Liver (tissue), 3 donors: ENCODE measurements around the gene TXNRD2.

Experiments used
- ATF3 ChIP-seq: IDR thresholded peaks from 2 replicates; pipeline ENCODE4 v1.6.1; 2016; ENCODE audit warnings: antibody characterized with exemption
- CTCF ChIP-seq: fragments of 150-350 bp; IDR thresholded peaks from 2 replicates; pipeline ENCODE4 v1.5.1; 2017; ENCODE audit warnings: improper control_type of control experiment, low read depth, low read length; ENCODE audit not compliant: missing input control
- GABPA ChIP-seq, 2 donors: IDR thresholded peaks in 1 of 2; conservative IDR thresholded peaks in 1 of 2; 2 replicates each; pipeline ENCODE4 v1.6.1; 2016; ENCODE audit warnings: antibody characterized with exemption in 2 of 2, mild to moderate bottlenecking in 1 of 2, moderate library complexity in 1 of 2
- HNF4G ChIP-seq: IDR thresholded peaks from 2 replicates; pipeline ENCODE4 v1.6.1; 2016; ENCODE audit warnings: antibody characterized with exemption
- JUND ChIP-seq, 2 donors: IDR thresholded peaks; 2 replicates each; pipeline ENCODE4 v1.6.1; 2016; ENCODE audit warnings: antibody characterized with exemption in 2 of 2
- MAX ChIP-seq: IDR thresholded peaks from 2 replicates; pipeline ENCODE4 v1.6.1; 2016; ENCODE audit warnings: antibody characterized with exemption
- RAD21 ChIP-seq, 2 donors: IDR thresholded peaks; 2 replicates each; pipeline ENCODE4 v1.6.1; 2016; ENCODE audit warnings: antibody characterized with exemption in 2 of 2, mild to moderate bottlenecking in 2 of 2
- REST ChIP-seq: IDR thresholded peaks from 2 replicates; pipeline ENCODE4 v1.6.1; 2016; ENCODE audit warnings: antibody characterized with exemption, mild to moderate bottlenecking
- RXRA ChIP-seq, 2 donors: IDR thresholded peaks; 2 replicates each; pipeline ENCODE4 v1.6.1; 2017 to 2018; ENCODE audit warnings: antibody characterized with exemption in 2 of 2, mild to moderate bottlenecking in 1 of 2
- SP1 ChIP-seq: IDR thresholded peaks from 2 replicates; pipeline ENCODE4 v1.6.1; 2018; ENCODE audit warnings: antibody characterized with exemption, mild to moderate bottlenecking
- TAF1 ChIP-seq: conservative IDR thresholded peaks from 2 replicates; pipeline ENCODE4 v1.6.1; 2016; ENCODE audit warnings: antibody characterized with exemption, mild to moderate bottlenecking
- ZBTB33 ChIP-seq: IDR thresholded peaks from 2 replicates; pipeline ENCODE4 v1.6.1; 2016; ENCODE audit warnings: antibody characterized with exemption
- donor health status: healthy.
- donor health status: healthy.

- TF ChIP-seq CTCF (no peak), RXRA (IDR thresholded peaks at IDR 0.05) (no peak), SP1 (no peak), GABPA (IDR thresholded peaks at IDR 0.05 in 1 of 2, conservative IDR thresholded peaks at IDR 0.05 in 1 of 2) (no peak), JUND (IDR thresholded peaks at IDR 0.05) (no peak), TAF1 (no peak), ATF3 (no peak), RAD21 (IDR thresholded peaks at IDR 0.05) (no peak), MAX (no peak), ZBTB33 (no peak), HNF4G (no peak), REST (no peak)
Observed at GRCh38 chr22:19966908-19967750, 25.5 kb upstream of the TXNRD2 start.
